ENCODE measurements around the gene NBL1. TPM values are rescaled to one million over a fixed set of nuclear protein-coding genes. Genes with fewer than 3 reads are reported as not detected.
"Not testable (repeated sequence)": the region's sequence is repeated elsewhere in the genome, so short reads cannot be mapped to it uniquely, and the experiment has no call there.

The NBL1 gene
- total RNA-seq, 1 donor from 2014 or later, result 34.6 TPM

- no peak for DNase-seq
Observed at GRCh38 chr1:19622204-19622603, 21.9 kb upstream of the NBL1 start.

- DNase-seq, result no peak
Observed at GRCh38 chr1:19623523-19623922, 20.6 kb upstream of the NBL1 start.

- no peak for DNase-seq
Observed at GRCh38 chr1:19625291-19625937, 18.7 kb upstream of the NBL1 start.

GRCh38 chr1:19628879-19629278 is 15.2 kb upstream of the NBL1 start:
- no peak for DNase-seq

GRCh38 chr1:19629357-19629756 is 14.8 kb upstream of the NBL1 start:
- no peak for DNase-seq

GRCh38 chr1:19630192-19630591 is 13.9 kb upstream of the NBL1 start:
- DNase-seq, result not testable (repeated sequence)

GRCh38 chr1:19630720-19631395 is 13.3 kb upstream of the NBL1 start:
- no peak for DNase-seq

- no peak for DNase-seq
Observed at GRCh38 chr1:19632211-19632610, 11.9 kb upstream of the NBL1 start.

- DNase-seq, result no peak
Observed at GRCh38 chr1:19633106-19633505, 11.0 kb upstream of the NBL1 start.

- not testable (repeated sequence) for DNase-seq
Observed at GRCh38 chr1:19635064-19635463, 9.0 kb upstream of the NBL1 start.

- no peak for DNase-seq
Observed at GRCh38 chr1:19635646-19636045, 8.5 kb upstream of the NBL1 start.

- no peak for DNase-seq
Observed at GRCh38 chr1:19636065-19636464, 8.0 kb upstream of the NBL1 start.

- DNase-seq, result not testable (repeated sequence)
Observed at GRCh38 chr1:19636749-19637148, 7.4 kb upstream of the NBL1 start.

- no peak for DNase-seq
Observed at GRCh38 chr1:19637606-19638005, 6.5 kb upstream of the NBL1 start.

- DNase-seq, result not testable (repeated sequence)
Observed at GRCh38 chr1:19639228-19639627, 4.9 kb upstream of the NBL1 start.

GRCh38 chr1:19639999-19640362 is 4.1 kb upstream of the NBL1 start:
- DNase-seq, result no peak

GRCh38 chr1:19640363-19641316 is 3.5 kb upstream of the NBL1 start:
- no peak for DNase-seq

GRCh38 chr1:19643121-19643520 is 990 bp upstream of the NBL1 start:
- DNase-seq, result no peak

GRCh38 chr1:19644395-19644680 is 227 bp downstream of the NBL1 start:
- no peak for DNase-seq

- no peak for DNase-seq
Observed at GRCh38 chr1:19644681-19645410, 735 bp downstream of the NBL1 start.

GRCh38 chr1:19645411-19646251 is 1.5 kb downstream of the NBL1 start:
- DNase-seq, result peak; percentile 42

Measured in skin of body (tissue), 2 donors.